VCaP (cell line): Measurements from ENCODE around the gene GSTT2B.
"Not testable (repeated sequence)": the region's sequence is repeated elsewhere in the genome, so short reads cannot be mapped to it uniquely, and the experiment has no call there.

ENCODE experiments used
- H3K27ac ChIP-seq: fragments of 450-650 bp; 2 replicates; pipeline ENCODE4 v1.5.1; 2017
- CTCF ChIP-seq: fragments of 450-650 bp; conservative IDR thresholded peaks from 2 replicates; pipeline ENCODE4 v1.5.1; 2017; ENCODE audit warnings: mild to moderate bottlenecking, moderate library complexity

The GSTT2B gene

GRCh38 chr22:23912293-23912903, 48.6 kb downstream of the GSTT2B start:
- no peak for TF ChIP-seq CTCF
- no peak overlapping the region for H3K27ac ChIP-seq

GRCh38 chr22:23911318-23911980, 49.5 kb downstream of the GSTT2B start:
- no peak overlapping the region for H3K27ac ChIP-seq
- no peak for TF ChIP-seq CTCF

GRCh38 chr22:23910496-23911190, 50.4 kb downstream of the GSTT2B start:
- TF ChIP-seq CTCF = no peak
- H3K27ac ChIP-seq = no peak overlapping the region

GRCh38 chr22:23909296-23909898, 51.6 kb downstream of the GSTT2B start:
- TF ChIP-seq CTCF = no peak
- H3K27ac ChIP-seq = no peak overlapping the region

GRCh38 chr22:23908587-23909205, 52.3 kb downstream of the GSTT2B start:
- no peak for TF ChIP-seq CTCF

GRCh38 chr22:23907423-23907822, 53.6 kb downstream of the GSTT2B start:
- not testable (repeated sequence) for H3K27ac ChIP-seq

More at GRCh38 chr22:23908587-23909205, 52.3 kb downstream of the GSTT2B start:
- no peak overlapping the region for H3K27ac ChIP-seq
